Keratinocyte (primary cell): ENCODE measurements around the gene TUBB2B. TPM values are rescaled to one million over a fixed set of nuclear protein-coding genes. Genes with fewer than 3 reads are reported as not detected.

Experiments used
- DNase-seq: peaks from one replicate; pipeline ENCODE4 v3.0.0-alpha.2; 2011; ENCODE audit warnings: low read depth, missing footprints, low spot score
- FAIRE-seq: peaks from 2 replicates; lab custom pipeline; 2011; peaks lifted over from hg19 to GRCh38; lab: Jason Lieb, UNC
- H2AFZ ChIP-seq: 2 replicates; pipeline ENCODE4 v1.6.0; 2012; ENCODE audit warnings: low read length, control low read depth, inconsistent platforms; ENCODE audit not compliant: control insufficient read depth
- H3K27ac ChIP-seq: 2 replicates; pipeline ENCODE4 v1.5.1; 2011; ENCODE audit warnings: low read length; ENCODE audit not compliant: control insufficient read depth, insufficient read depth
- H3K27me3 ChIP-seq: 3 replicates; pipeline ENCODE4 v1.6.0; 2011; ENCODE audit warnings: low read length; ENCODE audit not compliant: control insufficient read depth, insufficient read depth; ENCODE audit errors: extremely low read depth
- H3K36me3 ChIP-seq, 2 experiments: 2 replicates in 1 of 2; 3 replicates in 1 of 2; pipeline ENCODE4 v1.5.1; 2011; ENCODE audit warnings: low read length in 2 of 2, mild to moderate bottlenecking in 1 of 2; ENCODE audit not compliant: control insufficient read depth in 2 of 2, insufficient read depth in 2 of 2; ENCODE audit errors: extremely low read depth in 1 of 2
- H3K4me1 ChIP-seq: 3 replicates; pipeline ENCODE4 v1.5.1; 2011; ENCODE audit warnings: low read length; ENCODE audit not compliant: control insufficient read depth, insufficient read depth; ENCODE audit errors: extremely low read depth
- H3K4me2 ChIP-seq: 3 replicates; pipeline ENCODE4 v1.6.0; 2011; ENCODE audit warnings: low read depth, low read length; ENCODE audit not compliant: control insufficient read depth, insufficient read depth; ENCODE audit errors: extremely low read depth
- H3K4me3 ChIP-seq, 3 experiments: fragments of 200-600 bp in 1 of 3; sonication (generic) in 1 of 3; 2 replicates in 2 of 3; 3 replicates in 1 of 3; pipeline ENCODE4 v1.5.1; 2011 to 2016; ENCODE audit warnings: low read length in 3 of 3, mild to moderate bottlenecking in 3 of 3, control low read depth in 2 of 3, inconsistent platforms in 1 of 3, low read depth in 1 of 3, mixed read lengths in 1 of 3, mixed run types in 1 of 3, moderate library complexity in 1 of 3; ENCODE audit not compliant: control insufficient read depth in 2 of 3, insufficient read depth in 2 of 3; ENCODE audit errors: extremely low read depth in 1 of 3
- H3K79me2 ChIP-seq: 2 replicates; pipeline ENCODE4 v1.6.0; 2012; ENCODE audit warnings: low read length; ENCODE audit not compliant: control insufficient read depth, insufficient read depth
- H3K9ac ChIP-seq: 3 replicates; pipeline ENCODE4 v1.6.0; 2011; ENCODE audit warnings: low read length; ENCODE audit not compliant: control insufficient read depth, insufficient read depth; ENCODE audit errors: extremely low read depth
- H3K9me1 ChIP-seq: 3 replicates; pipeline ENCODE4 v1.6.0; 2011; ENCODE audit warnings: low read length; ENCODE audit not compliant: control insufficient read depth, insufficient read depth; ENCODE audit errors: extremely low read depth
- H3K9me3 ChIP-seq: 2 replicates; pipeline ENCODE4 v1.5.1; 2012; ENCODE audit warnings: low read depth, low read length; ENCODE audit not compliant: control insufficient read depth
- H4K20me1 ChIP-seq: 3 replicates; pipeline ENCODE4 v1.6.0; 2011; ENCODE audit warnings: low read length; ENCODE audit not compliant: control insufficient read depth, insufficient read depth; ENCODE audit errors: extremely low read depth
- CTCF ChIP-seq, 3 experiments: IDR thresholded peaks in 1 of 3; conservative IDR thresholded peaks in 1 of 3; optimal IDR thresholded peaks in 1 of 3; 2 replicates in 2 of 3; 3 replicates in 1 of 3; pipeline versions ENCODE3 to v1.5.1; 2011; ENCODE audit warnings: low read length in 3 of 3, mild to moderate bottlenecking in 3 of 3, moderate library complexity in 2 of 3, control low read depth in 1 of 3, inconsistent platforms in 1 of 3; ENCODE audit not compliant: insufficient read depth in 2 of 3; ENCODE audit errors: extremely low read depth in 1 of 3
- EZH2 ChIP-seq: IDR thresholded peaks from one replicate; pipeline ENCODE4 v1.6.1; 2012; ENCODE audit warnings: inconsistent platforms, mild to moderate bottlenecking, low read length, moderate library complexity
- dilution Hi-C: fragments of 300-500 bp; cut with MboI; formaldehyde crosslinking; loops from one replicate; pipeline ENCODE4 v1.7.0; 2020; ENCODE audit warnings: low sequenced_read_pairs; ENCODE audit not compliant: extremely low pct_ligation_motif_present
- polyA plus RNA-seq, 5 experiments: library from polyadenylated mRNA; depleted of rRNA in 3 of 5; stranded (reverse) in 3 of 5; stranded (forward) in 1 of 5; unstranded in 1 of 5; fragments of >200 nt; gene quantifications; 1 replicate in 1 of 5; 2 replicates in 3 of 5; 3 replicates in 1 of 5; pipeline versions ENCODE4 v1.2.1 to v1.2.3, GENCODE V29; 2011 to 2012; ENCODE audit warnings: missing spikeins in 2 of 5, low read depth in 1 of 5, low replicate concordance in 1 of 5

The TUBB2B gene
- polyA plus RNA-seq, 1 donor (not counting 4 experiments of a cell fraction or from before 2014, with no cell fraction given), result not detected

DNA sequence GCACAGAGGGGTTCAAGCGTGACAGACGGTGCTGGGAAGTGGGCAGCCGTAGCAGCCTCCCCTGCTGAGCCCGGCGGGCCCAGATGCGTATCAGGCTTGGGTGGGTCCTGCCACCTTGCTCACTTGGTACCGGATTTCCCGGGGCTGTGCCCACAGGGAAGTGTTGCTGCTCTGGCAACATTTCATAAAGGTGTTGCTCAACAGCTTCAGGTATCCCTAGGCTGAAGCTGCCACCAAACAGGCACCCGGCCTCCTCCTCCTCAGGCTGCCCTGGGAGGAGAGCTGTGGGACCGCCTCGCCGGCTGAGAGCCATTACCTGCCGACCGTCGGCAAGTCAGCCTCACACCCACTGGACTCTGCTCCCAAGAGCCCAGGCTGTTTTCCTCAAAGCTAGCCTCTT, 42.8 kb upstream of the TUBB2B start:
- dilution Hi-C loops, result no loop called here
- DNase-seq (no peak), FAIRE-seq (no peak)
- Histone ChIP-seq H3K4me3 (no peak overlapping the region), H3K36me3 (peaks cover 17 to 26% of the 10 kb centered on the region in 2 experiments), H4K20me1 (peaks cover 4% of the 10 kb centered on the region), H3K9me3 (no peaks in the 10 kb centered on the region), H3K9ac (no peak overlapping the region), H3K27me3 (no peaks in the 10 kb centered on the region), H3K9me1 (no peaks in the 10 kb centered on the region), H2AFZ (no peak overlapping the region), H3K4me2 (no peak overlapping the region), H3K79me2 (peaks cover 13% of the 10 kb centered on the region), H3K27ac (no peak overlapping the region), H3K4me1 (peaks cover 4% of the 10 kb centered on the region)
- TF ChIP-seq CTCF (optimal IDR thresholded peaks at IDR 0.05 in 1 of 3, IDR thresholded peaks at IDR 0.05 in 1 of 3, conservative IDR thresholded peaks at IDR 0.05 in 1 of 3; ENCODE audit: extremely low read depth in 1 of 3, insufficient read depth in 2 of 3, low read length in 3 of 3) (no peak), EZH2 (no peak)

GRCh38 chr6:3269281-3269975, 42.0 kb upstream of the TUBB2B start:
- Histone ChIP-seq H2AFZ (no peak overlapping the region), H3K9ac (no peak overlapping the region), H3K9me3 (no peaks in the 10 kb centered on the region), H3K27ac (no peak overlapping the region), H3K36me3 (peaks cover 19 to 34% of the 10 kb centered on the region in 2 experiments), H3K4me1 (peaks cover 4% of the 10 kb centered on the region), H4K20me1 (peaks cover 4% of the 10 kb centered on the region), H3K4me3 (no peak overlapping the region), H3K4me2 (no peak overlapping the region), H3K9me1 (no peaks in the 10 kb centered on the region), H3K79me2 (peaks cover 21% of the 10 kb centered on the region), H3K27me3 (no peaks in the 10 kb centered on the region)
- FAIRE-seq (no peak), DNase-seq (no peak)
- dilution Hi-C loops, result no loop called here
- TF ChIP-seq CTCF (optimal IDR thresholded peaks at IDR 0.05 in 1 of 3, IDR thresholded peaks at IDR 0.05 in 1 of 3, conservative IDR thresholded peaks at IDR 0.05 in 1 of 3; ENCODE audit: extremely low read depth in 1 of 3, insufficient read depth in 2 of 3, low read length in 3 of 3), result no peak
- TF ChIP-seq EZH2, result no peak
